Loucy (cell line): Measurements from ENCODE around the gene PLCL1.

Source experiments
- H2AFZ ChIP-seq: fragments of 200-600 bp; sonication (generic); 2 replicates; pipeline ENCODE4 v1.6.0; 2016; ENCODE audit warnings: antibody characterized with exemption, mild to moderate bottlenecking, low read length, moderate library complexity
- H3F3A ChIP-seq: fragments of 200-600 bp; 2 replicates; pipeline ENCODE4 v1.6.0; 2016; ENCODE audit warnings: antibody characterized with exemption, low read depth, mild to moderate bottlenecking
- H3K27me3 ChIP-seq: fragments of 200-600 bp; sonication (generic); 2 replicates; pipeline ENCODE4 v1.6.1; 2014; ENCODE audit warnings: low read length, mild to moderate bottlenecking; ENCODE audit not compliant: insufficient read depth, poor library complexity, severe bottlenecking
- H3K36me3 ChIP-seq: fragments of 200-600 bp; sonication (generic); 2 replicates; pipeline ENCODE4 v1.6.1; 2016; ENCODE audit warnings: low read length; ENCODE audit not compliant: insufficient read depth
- H3K4me1 ChIP-seq: fragments of 200-600 bp; sonication (generic); 2 replicates; pipeline ENCODE4 v1.5.1; 2014; ENCODE audit warnings: low read length, mild to moderate bottlenecking; ENCODE audit not compliant: insufficient read depth, poor library complexity, severe bottlenecking
- H3K4me2 ChIP-seq: fragments of 200-600 bp; sonication (generic); 2 replicates; pipeline ENCODE4 v1.6.0; 2014; ENCODE audit warnings: antibody characterized with exemption, low read length, low read depth, mild to moderate bottlenecking; ENCODE audit not compliant: poor library complexity, severe bottlenecking
- H3K4me3 ChIP-seq: fragments of 200-600 bp; sonication (generic); 2 replicates; pipeline ENCODE4 v1.5.1; 2014; ENCODE audit warnings: low read length, mild to moderate bottlenecking, mixed read lengths; ENCODE audit not compliant: poor library complexity, severe bottlenecking
- H3K79me2 ChIP-seq: fragments of 200-600 bp; sonication (generic); 2 replicates; pipeline ENCODE4 v1.6.1; 2014; ENCODE audit warnings: low read length; ENCODE audit not compliant: insufficient read depth
- H3K9ac ChIP-seq: fragments of 200-600 bp; sonication (generic); 2 replicates; pipeline ENCODE4 v1.6.0; 2014; ENCODE audit warnings: mild to moderate bottlenecking, low read depth, low read length, moderate library complexity; ENCODE audit not compliant: poor library complexity, severe bottlenecking
- H3K9me2 ChIP-seq: fragments of 200-600 bp; sonication (generic); replicated peaks from 2 replicates; pipeline ENCODE4 v1.6.1; 2016; ENCODE audit warnings: low read depth, low read length, mixed read lengths
- H3K9me3 ChIP-seq: fragments of 200-600 bp; sonication (generic); 2 replicates; pipeline ENCODE4 v1.6.1; 2014; ENCODE audit warnings: mild to moderate bottlenecking, antibody characterized with exemption, low read length, low read depth; ENCODE audit not compliant: insufficient read depth
- H4K20me1 ChIP-seq: fragments of 200-600 bp; sonication (generic); 2 replicates; pipeline ENCODE4 v1.6.0; 2014; ENCODE audit warnings: antibody characterized with exemption, low read length, mild to moderate bottlenecking; ENCODE audit not compliant: insufficient read depth, poor library complexity, severe bottlenecking
- CTCF ChIP-seq: fragments of 200-600 bp; sonication (generic); conservative IDR thresholded peaks from 2 replicates; pipeline ENCODE4 v1.5.1; 2014; ENCODE audit warnings: mild to moderate bottlenecking, antibody characterized with exemption, low read length
- EZH2phosphoT487 ChIP-seq: fragments of 200-600 bp; IDR thresholded peaks from 2 replicates; pipeline ENCODE4 v1.6.1; 2018; ENCODE audit warnings: antibody characterized with exemption, mild to moderate bottlenecking, moderate library complexity, borderline replicate concordance

PLCL1 gene

GRCh38 chr2:198098386-198098785 is 294.0 kb downstream of the PLCL1 start:
- Histone ChIP-seq H3K9me2 (no peaks in the 10 kb centered on the region), H3K4me2 (no peak overlapping the region), H3F3A (no peaks in the 10 kb centered on the region), H3K9me3 (no peaks in the 10 kb centered on the region), H4K20me1 (no peaks in the 10 kb centered on the region), H3K4me1 (no peaks in the 10 kb centered on the region), H3K36me3 (no peaks in the 10 kb centered on the region), H2AFZ (no peak overlapping the region), H3K79me2 (no peaks in the 10 kb centered on the region), H3K27me3 (no peaks in the 10 kb centered on the region), H3K4me3 (no peak overlapping the region), H3K9ac (no peak overlapping the region)
- no peak for TF ChIP-seq CTCF
- no peak for TF ChIP-seq EZH2phosphoT487

GRCh38 chr2:198098918-198099317 is 294.5 kb downstream of the PLCL1 start:
- no peaks in the 10 kb centered on the region for H3K36me3 ChIP-seq
- no peaks in the 10 kb centered on the region for H3K9me2 ChIP-seq
- H3F3A ChIP-seq, result no peaks in the 10 kb centered on the region
- no peak overlapping the region for H3K9ac ChIP-seq
- no peak overlapping the region for H3K4me2 ChIP-seq
- H3K4me1 ChIP-seq, result no peaks in the 10 kb centered on the region
- H3K4me3 ChIP-seq, result no peak overlapping the region
- H3K9me3 ChIP-seq, result no peaks in the 10 kb centered on the region
- no peaks in the 10 kb centered on the region for H3K27me3 ChIP-seq
- no peaks in the 10 kb centered on the region for H4K20me1 ChIP-seq
- no peak overlapping the region for H2AFZ ChIP-seq
- H3K79me2 ChIP-seq, result no peaks in the 10 kb centered on the region
- TF ChIP-seq EZH2phosphoT487 (no peak), CTCF (no peak)

GRCh38 chr2:198100346-198100745 is 296.0 kb downstream of the PLCL1 start:
- TF ChIP-seq EZH2phosphoT487, result no peak
- TF ChIP-seq CTCF, result no peak
- H2AFZ ChIP-seq, result no peak overlapping the region
- no peak overlapping the region for H3K4me2 ChIP-seq
- no peaks in the 10 kb centered on the region for H3K36me3 ChIP-seq
- no peaks in the 10 kb centered on the region for H4K20me1 ChIP-seq
- H3K4me1 ChIP-seq, result no peaks in the 10 kb centered on the region
- no peaks in the 10 kb centered on the region for H3F3A ChIP-seq
- H3K27me3 ChIP-seq, result no peaks in the 10 kb centered on the region
- H3K79me2 ChIP-seq, result no peaks in the 10 kb centered on the region
- H3K9me2 ChIP-seq, result no peaks in the 10 kb centered on the region
- no peak overlapping the region for H3K9ac ChIP-seq
- H3K4me3 ChIP-seq, result no peak overlapping the region
- H3K9me3 ChIP-seq, result no peaks in the 10 kb centered on the region
